ENCODE data around the gene CUL5.
A peak's percentile ranks its signal among the peaks of the same experiment; 100 is the strongest.

The CUL5 gene
- 65.0 to 80.7 (median 71.3) reads per million in 4 experiments for total RNA-seq

DNA sequence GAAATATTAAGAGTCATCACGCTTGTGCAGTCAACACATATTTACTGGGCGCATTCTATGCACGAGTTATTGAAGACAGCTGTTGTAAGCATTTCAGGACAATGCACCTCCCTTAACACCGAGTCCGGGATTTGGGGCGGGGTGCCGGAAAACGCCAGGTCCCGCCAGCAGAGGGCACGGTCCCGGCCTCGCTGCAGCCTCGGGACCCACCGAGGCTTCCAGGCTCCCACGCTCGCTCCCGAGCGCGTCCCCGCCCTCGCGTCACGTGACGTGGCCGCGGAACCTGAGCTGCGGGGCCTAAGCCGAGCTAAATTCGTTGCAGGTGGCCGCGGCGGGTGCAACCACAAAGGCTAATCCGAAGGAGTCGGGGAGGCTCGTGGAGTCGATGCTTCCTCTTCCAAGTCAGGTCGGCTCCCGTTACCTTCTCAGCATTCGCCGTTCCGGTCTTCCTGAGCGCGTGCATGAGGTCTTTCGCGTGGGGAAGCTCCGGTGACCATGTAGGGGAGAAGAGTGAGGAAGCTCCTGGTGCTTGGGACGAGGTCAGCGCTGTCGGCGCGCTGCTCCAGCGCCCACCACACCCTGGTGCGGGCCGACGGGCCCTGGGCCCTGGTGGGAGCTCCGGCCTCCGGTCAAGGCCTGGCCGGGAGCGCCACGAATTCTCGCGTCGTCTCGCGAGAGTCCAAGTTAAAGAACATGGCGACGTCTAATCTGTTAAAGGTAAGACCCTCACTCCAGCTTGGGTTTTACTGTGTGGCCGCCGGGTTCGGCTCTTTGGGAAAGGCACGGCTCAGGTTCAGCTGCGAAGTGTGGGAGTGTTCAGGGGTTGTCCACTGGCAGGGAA, at the start of gene CUL5:
CUL5 (plus strand) TSS at position 243 of the 841 bp plus-strand sequence; CDS start at position 694, 451 bp downstream.
- peak; percentile 86 for DNase-seq

DNA sequence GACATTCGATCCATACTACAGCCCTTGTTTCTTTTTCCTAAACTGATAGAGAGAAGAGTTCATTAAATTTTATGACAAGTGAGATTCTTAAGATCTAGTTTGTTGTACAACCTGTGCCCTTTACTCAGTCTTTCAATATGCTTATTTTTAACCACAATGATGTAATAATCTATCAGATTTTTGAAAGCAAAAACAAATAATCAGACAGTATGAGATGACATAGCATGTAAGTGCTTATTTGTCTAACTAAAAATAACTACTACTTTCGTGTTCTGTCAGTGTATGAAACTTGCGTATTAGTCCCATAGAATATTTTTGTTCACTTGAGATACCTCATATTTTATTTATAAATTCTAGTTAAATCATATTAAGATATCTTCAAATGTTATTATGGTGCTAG, 47.2 kb upstream of the CUL5 start:
- no peak for DNase-seq

DNA sequence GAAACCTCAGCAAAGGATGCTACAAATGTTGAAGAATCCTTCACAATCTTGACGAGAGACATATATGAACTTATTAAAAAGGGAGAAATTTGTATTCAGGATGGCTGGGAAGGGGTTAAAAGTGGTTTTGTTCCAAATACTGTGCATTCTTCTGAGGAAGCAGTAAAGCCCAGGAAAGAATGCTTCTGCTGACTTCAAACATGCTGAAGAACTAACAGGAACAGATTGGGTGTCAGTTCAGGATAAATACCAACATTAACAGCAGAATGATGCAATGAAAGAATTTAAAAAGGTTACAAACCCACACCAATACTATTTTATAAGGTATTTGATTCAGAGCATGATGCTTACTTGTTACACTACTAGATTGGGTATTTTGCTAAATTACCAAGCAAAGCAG, 46.5 kb upstream of the CUL5 start:
- DNase-seq = no peak

DNA sequence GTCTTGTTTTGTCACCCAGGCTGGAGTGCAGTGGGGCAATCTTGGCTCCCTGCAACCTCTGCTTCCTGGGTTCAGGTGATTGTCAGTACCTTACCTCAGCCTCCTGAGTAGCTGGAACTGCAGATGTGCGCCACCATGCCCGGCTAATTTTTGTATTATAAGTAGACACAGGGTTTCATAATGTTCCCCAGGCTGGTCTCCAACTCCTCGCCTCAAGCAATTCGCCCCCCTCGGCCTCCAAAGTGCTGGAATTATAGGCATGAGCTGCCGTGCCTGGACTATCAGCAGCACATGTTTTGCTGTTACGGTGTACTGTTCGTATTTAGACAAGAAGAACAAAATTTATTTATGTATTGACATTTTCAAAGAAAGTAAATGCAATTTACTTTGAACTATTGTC, 45.6 kb upstream of the CUL5 start:
- no peak for DNase-seq

DNA sequence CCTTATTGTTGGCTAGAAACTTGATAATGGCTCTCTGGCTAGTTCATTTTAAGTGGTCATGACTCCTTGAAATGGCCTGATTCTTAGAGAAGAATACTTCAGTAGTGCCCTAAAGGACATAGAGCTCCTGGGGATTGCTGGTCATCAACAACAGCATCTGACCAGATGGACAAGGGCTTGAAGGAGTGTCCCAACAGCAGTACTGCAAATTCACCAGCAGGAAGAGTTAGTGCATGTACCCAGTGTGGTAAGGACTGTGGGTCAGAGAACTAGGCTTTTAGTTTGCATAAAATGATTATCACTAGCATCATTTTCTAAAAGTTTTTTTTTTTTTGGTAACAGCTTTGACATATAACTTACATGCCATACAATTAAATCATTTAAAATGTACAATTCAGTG, 39.5 kb upstream of the CUL5 start:
- no peak for DNase-seq

DNA sequence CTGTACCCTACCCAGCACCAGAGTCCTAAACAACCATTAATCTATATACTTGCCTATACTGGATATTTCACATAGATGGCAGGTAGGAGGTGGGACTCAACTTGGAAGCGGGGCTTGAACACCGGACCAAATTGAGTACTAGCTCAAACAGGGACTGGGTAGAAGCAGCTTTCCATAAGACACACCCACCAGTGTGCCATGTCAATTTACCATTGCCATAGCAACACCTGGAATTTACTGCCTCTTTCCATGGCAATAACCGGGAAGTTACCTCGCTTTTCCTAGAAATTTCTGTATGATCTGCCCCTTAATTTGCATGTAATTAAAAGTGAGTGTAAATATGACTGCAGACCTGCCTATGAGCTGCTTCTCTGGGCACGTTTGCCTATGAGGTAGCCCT, 38.6 kb upstream of the CUL5 start:
- no peak for DNase-seq

DNA sequence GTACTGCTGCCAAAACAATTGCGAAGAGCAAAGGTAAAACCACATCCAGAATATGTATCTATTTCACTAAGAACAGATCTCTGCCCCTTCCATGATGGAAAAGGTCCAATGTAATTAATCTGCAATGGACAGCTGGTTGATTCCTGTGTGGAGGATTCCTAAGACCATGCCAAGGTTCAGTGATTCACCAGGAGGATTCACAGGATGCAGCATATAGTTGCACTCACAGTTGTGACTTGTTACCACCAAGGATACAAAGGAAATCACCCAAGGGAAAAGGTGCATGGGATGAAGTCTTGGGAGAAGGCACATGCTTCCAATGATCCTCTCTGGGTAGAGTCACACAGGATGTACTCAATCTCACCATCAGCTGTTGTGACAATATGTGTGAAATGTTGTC, 35.1 kb upstream of the CUL5 start:
- no peak for DNase-seq

DNA sequence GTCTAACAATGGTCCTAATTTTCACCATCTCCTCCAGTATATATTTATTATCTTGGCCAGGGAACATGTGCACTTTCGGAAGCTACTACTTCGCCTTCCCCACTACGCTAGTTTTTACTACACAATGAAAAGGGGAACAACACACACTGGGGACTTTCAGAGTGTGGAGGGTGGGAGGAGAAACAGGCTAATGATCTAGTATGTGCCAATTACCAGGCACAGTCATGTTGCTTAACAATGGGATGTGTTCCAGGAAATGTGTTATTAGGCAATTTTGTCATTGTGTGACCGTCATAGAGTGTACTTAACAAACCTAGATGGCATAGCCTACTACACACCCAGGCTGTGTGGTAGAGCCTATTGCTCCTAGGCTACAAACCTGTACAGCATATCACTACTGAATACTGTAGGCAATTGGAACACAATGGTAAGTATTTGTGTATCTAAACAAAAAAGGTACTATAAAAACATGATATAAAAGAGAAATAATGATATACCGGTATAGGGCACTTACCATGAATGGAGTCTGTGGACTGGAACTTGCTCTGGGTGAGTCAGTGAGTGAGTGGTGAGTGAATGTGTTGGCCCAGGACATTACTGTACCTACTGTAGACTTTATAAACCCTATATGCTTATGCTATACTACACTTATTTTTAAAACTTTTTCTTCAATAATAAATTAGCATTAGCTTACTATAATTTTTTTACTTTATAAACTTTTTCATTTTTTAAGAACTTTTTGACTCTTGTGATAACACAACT, 20.1 kb upstream of the CUL5 start:
- DNase-seq = no peak

DNA sequence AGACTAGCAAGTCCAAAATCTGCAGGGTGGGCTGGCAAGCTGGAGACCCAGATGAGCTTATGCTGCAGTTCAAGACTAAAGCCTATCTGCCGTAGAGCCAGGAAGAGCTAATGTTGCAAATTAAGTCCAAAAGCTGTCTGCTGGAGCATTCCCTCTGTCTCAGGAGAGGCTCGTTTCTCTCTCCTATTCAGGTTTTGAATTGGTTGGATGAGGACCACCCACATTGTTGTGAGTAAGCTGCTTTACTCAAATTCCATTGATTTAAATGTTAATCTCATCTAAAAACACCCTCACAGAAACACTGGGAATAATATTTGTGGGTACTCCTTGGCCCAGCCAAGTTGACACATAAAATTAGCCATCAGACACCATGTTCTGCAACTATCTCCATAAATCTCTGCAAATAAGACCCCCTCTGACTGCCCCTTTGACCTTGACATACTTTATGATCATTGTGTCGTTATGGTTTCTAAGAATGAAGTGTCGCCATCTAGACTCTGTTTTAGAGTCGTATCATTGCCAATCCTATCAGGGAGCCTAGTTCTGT, 16.8 kb upstream of the CUL5 start:
- DNase-seq = no peak

DNA sequence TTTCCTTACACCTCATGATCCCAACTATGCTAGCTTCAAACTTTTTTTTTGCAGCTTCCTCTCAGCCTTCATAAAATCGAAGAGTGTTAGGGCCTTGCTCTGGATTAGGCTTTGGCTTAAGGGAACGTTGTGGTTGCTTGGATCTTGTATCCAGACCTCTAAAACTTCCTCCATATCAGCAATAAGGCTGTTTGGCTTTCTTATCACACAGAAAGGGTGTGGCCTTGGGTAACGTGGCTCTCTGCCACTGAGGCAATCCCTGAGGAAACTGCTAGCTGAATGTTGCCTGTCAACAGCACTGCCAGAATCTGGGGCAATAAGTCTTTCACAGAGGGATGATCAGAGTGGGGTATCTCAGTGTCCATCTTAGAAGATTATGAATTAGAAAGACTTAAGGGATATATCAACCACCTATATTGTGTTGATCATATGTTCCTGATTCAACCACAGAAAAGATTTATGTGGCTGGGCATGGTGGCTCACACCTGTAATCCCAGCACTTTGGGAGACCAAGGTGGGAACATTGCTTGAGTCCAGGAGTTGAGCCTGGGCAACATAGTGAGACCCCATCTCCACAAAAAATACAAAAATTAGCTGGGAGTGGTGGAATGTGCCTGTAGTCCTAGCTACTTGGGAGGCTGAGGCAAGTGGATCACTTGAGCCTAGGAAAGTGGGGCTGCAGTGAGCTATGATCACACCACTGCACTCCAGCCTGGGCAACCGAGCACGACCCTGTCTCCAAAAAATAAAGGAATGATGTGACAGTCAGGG, 12.5 kb upstream of the CUL5 start:
- DNase-seq = no peak

DNA sequence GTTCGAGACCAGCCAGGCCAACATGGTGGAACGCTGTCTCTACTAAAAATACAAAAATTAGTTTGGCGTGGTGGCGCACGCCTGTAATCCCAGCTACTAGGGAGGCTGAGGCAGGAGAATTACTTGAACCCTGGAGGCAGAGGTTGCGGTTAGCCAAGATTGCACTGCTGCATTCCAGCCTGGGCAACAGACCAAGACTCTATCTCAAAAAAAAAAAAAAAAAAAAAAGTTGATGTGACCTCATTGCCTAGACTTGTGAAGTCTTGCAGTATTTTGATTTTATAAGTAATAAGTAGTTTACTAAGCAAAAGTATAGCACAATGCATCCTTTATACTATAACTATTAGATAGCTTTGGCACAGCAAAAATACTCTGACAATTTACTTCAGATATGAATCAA, 9.9 kb upstream of the CUL5 start:
- no peak for DNase-seq

DNA sequence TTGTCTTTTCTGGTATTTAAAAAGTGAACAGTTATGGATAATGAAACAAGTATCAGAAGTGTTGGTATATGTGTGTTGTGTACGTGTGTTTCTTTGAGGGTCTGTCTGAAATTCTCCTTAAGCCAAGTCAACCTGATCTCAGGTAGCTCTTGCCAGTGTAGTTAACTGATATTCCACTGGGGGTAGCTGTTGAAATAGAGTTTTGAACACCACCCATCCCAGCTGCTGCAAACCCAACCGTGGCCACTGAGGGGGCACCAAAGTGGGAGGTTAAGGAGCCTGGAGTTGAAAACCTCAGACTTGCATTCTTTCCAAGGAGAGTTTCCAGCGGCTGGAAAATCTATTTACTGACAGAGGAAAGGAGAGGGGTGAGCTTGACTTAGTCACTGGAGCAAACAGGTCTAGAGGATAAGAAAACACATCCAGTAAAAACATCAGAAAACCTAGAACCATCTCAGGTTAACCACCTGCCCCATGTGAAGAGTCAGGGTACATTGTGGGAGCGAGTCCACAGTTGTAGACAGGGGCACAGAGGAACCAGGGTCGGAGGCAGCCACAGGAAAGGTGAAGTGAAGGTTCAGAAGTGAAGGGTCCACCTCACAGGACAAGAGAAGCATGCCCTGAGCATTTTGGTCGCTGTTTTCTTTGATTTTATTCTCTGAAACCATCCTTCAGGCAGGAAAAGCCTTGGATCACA, 8.8 kb upstream of the CUL5 start:
- peak; percentile 6 for DNase-seq

DNA sequence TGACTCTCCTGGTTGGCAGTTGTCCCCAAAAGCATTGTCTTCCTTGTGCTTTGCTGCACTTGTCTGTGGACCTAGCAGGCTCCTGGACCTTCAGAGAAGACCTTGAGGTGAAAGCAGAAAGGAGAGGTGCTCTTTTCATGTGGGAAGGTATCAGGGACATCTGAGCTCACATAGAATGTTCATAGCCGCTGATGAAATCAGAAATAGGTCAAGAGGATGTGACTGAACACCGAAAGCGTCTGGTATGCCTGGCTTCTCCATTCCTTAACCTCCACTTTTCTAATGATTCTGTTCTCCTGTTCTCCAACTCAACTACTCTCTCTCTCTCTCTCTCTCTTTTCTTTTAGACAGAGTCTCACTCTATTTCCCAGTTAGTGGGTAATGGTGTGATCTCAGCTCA, 6.2 kb upstream of the CUL5 start:
- no peak for DNase-seq

DNA sequence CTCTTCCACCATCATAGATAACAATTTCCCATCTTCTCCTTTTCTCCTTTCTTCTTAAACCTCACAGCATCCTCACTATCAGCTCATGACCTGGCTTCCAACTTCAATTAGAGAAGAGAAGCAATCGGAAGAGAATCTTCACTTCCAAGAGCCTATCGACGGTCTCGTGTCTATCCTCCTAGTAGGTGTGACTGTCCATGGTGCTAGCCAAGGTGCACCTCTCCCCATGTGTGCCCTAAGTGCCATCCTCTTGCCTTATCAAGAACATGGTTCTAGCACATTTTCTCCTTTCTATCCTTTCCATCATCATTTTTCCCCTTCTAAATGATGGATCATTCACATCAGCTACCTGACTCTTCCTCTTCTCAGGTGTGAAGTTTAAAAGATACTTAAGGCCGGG, 5.1 kb upstream of the CUL5 start:
- no peak for DNase-seq

DNA sequence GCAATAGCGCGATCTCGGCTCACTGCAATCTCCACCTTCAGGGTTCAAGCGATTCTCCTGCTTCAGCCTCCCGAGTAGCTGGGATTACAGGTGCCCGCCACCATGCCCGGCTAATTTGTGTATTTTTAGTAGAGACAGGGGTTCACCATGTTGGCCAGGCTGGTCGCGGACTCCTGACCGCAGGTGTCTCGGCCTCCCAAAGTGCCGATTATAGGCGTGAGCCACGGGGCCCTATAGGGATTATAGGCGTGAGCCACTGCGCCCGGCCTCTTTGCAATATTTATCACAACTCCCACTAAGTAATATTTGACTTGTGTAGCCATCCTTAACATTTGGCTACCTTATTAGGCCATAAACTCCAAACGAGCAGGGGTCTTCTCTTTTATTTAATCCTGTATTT, 879 bp upstream of the CUL5 start:
- DNase-seq = no peak

DNA sequence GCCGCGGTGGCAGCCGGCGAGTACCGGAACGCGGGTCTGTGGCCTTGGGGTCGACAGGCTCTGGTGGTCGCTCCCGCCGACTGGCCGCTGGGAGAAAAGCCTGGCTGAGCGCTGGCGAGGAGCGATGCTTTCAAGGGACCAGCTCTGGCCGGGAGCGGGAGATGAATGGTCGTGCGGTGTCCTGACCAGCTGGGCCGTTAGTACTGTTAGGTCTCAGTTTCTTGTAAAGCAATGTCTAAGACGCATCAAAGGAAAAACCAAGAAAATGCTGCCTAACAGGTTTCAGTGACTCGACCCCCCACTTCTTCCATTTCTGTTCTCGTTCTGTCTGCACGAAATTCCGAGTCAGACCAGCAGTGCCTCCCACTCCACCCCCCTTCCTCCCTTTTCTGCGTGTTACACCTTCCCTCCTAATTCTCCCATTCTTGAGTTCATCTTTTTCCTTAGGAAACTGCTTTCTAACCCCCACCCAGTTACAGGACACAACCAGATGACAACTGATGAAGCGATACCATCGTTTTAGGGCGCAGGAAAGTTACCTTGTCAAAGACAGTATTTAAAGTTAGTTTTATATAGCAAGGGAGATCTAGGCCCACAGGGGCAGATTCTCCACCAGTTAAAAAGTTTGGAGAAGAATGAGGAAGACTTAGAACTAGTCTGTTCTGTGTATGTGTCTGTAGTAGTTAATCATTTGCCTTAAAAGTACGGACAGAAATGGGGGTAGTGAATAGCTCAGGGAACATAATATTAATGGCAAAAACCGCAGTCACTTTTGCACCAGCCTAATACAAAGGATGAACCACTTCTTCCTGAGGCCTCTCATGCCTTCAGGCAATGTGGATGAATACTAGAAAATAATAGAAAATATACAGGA, 1.0 kb downstream of the CUL5 start:
- DNase-seq = no peak

DNA sequence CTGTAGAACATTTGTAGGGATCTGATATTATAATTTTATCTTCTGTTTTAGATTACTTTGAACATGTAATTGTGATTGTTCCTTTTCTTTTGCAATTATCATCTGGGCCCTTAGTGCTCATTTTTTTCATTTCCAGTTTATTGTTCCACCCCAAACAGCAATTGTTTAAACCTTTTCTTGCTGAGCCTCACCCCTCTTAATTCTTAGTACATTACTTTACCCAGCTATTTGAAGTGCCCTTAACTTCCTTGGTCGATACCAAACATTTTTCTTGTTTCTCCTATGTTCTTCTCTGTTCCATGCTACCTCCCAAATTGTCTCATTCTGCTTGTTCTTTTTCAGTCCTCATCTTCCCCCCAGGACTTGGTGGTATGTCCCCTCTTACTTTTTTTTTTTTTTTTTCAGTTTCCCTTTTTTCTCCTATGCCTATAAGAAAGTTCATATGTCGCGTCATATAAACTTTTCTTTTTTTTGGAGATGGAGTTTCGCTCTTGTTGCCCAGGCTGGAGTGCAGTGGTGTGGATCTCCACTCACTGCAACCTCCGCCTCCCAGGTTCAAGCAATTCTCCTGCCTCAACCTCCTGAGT, 3.5 kb downstream of the CUL5 start:
- no peak for DNase-seq

DNA sequence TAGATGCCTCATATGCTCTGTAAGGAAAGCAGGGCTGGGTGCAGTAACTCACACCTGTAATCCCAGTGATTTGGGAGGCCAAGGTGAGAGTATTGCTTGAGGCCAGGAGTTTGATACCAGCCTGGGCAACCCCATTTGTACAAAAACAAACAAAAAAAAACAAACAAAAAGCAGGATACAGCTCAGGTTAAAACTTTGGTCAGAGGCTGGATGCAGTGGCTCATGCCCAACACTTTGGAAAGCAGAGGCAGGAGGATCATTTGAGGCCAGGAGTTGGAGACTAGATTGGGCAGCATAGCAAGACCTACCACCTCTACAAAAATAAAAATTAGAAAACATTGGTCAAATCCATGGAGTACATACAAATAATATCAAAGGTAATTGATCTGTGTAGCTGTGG, 7.9 kb downstream of the CUL5 start:
- no peak for DNase-seq

DNA sequence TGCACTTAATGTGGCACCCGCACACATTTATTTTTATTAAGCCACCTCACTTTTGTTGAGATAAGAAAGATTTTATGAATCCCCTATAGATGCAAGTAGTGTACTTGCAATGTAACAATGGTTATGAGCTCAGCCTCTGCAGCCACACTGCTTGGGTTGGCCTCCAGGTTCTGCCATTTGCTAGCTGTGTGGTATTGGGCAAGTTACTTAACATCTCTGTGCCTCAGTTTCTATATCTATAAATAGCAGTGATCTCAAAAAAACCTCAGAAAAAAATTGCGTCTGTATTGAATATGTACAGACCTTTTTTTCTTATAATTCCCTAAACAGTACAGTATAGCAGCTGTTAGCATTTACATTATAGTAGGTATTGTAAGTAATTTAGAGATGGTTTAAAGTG, 10.0 kb downstream of the CUL5 start:
- no peak for DNase-seq

DNA sequence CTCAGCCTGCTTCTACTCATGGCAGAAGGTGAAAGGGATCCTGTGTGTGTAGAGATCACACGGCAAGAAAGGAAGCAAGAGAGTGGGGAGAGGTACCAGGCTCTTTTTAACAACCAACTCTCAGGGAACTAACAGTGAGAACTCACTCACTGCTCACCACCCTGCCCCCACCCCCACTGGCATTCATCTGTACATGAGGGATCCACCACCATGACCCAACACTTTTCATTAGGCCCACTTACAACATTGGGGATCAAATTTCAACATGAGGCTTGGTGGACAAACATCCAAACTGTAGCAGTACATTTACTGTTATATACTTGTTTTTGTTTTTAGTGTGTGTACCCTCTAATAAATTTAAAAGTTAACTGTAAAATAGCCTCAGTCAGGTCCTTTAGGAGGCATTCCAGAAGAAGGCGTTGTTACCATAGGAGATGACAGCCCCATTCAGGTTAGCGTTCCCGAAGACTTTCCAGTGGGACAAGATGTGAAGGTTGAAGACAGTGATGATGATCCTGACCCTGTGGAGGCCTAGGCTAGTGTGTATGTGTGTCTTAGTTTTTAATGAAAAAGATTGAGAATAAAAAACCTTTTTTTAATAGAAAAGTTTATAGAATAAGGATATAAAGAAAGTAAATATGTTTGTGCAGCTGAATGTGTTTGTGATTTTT, 11.3 kb downstream of the CUL5 start:
- DNase-seq = no peak
